HL-60/S4 treated with retinoic acid at 250 ng/mL for 4 days and 3 days (cell line): ENCODE results near the gene REG3A.

Experiments used
- in situ Hi-C: fragments of 300-500 bp; cut with MboI; formaldehyde crosslinking; loops from 2 replicates; pipeline ENCODE4 v1.7.0; 2022; ENCODE audit warnings: low sequenced_read_pairs

The REG3A gene

GRCh38 chr2:79122676-79123075, 36.9 kb downstream of the REG3A start:
- in situ Hi-C loops, result no loop called here

DNA sequence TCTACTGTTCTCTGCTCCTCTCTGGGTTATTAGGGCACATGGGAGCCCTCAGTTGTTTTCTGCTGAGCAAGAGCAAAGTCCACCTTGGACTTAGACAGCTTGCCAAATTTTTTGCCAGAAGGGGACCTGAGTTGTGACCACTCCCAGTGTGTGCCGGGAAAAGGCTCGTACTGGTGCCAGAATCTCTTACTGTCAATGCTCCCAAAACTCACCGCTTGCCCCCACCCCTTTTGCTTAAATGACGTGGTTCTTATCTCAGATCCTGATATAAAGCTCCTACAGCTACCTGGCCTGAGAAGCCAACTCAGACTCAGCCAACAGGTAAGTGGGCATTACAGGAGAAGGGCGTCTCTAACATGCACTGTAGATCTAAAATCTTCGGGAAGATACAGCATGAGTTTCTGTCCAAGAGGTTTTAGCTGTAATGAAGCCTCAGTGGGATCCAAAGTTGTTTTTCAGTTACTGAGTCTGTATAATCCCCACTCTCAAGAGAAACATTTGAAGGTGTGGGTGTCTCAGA, 39.3 kb downstream of the REG3A start, which contains the start of gene REG1A:
TSS of gene REG1A (plus strand) at position 295 of the 520 bp plus-strand sequence. CDS start 374 bp downstream, outside the sequence.
- in situ Hi-C loops, result no loop called here

DNA sequence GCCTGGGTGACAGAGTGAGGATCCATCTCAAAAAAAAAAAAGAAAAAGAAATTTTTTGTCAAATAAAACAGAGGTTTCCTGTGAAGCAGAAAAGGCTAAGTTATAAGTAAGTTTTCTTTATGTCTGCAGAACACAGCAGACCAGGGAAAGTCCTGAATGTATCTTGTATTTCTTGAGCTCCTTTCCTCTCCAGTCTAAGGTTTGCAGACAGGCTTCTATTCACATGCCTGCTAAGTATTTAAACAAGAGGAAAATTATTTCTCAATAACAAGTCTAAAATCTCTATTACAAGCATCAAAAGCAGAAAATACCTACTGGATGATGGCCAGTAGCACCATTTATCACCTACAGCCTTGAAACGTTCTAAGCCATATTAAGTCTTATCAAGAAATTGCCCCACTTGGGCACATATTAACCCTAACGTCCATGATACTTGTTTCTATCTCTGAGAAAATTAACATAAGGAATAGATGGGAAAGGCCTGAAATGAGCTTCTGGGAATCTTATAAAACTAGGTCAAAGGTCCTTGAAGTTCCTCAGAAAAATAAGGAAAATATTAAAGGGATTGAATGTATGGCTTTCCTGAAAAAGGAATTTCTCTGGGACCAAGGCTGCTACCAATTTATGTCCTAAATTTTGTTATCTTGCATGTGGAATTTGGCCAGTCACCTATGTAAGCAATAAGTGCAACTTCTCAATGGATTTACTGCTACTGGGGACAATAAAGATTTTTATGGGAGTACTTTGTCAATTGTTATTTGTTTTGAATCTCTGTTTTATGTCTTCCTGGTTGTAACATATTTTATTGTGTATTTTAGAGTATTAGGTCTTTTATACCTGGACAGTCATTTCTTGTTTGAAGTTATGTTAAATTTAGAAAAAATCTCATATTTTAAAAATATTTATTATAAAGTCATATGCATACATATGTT, 42.3 kb downstream of the REG3A start:
- in situ Hi-C loops, result no loop called here

- in situ Hi-C loops, result no loop called here
Observed at GRCh38 chr2:79114797-79115494, 44.6 kb downstream of the REG3A start.

- in situ Hi-C loops, result no loop called here
Observed at GRCh38 chr2:79112269-79112668, 47.3 kb downstream of the REG3A start.
